CD8-positive, alpha-beta memory T cell (primary cell): ENCODE measurements around the gene ASH1L. TPM values are rescaled to one million over a fixed set of nuclear protein-coding genes. Genes with fewer than 3 reads are reported as not detected.
"Not testable (repeated sequence)": the region's sequence is repeated elsewhere in the genome, so short reads cannot be mapped to it uniquely, and the experiment has no call there.

ENCODE experiments used
- CTCF ChIA-PET: fragments of 350-600 bp; sonication (Branson Sonifier 250); formaldehyde crosslinking; loops from one replicate; lab custom pipeline; 2021; ENCODE audit warnings: antibody characterized with exemption; lab: Charles Lee
- POLR2A ChIA-PET: fragments of 350-600 bp; sonication (Branson Sonifier 250); formaldehyde crosslinking; loops from one replicate; lab custom pipeline; 2021; ENCODE audit warnings: antibody characterized with exemption; lab: Charles Lee
- DNase-seq, 5 donors: peaks; one replicate each; pipeline versions ENCODE4 v3.0.0 to v3.0.0-alpha.2; 2020 to 2022; ENCODE audit warnings: mixed read lengths in 1 of 5
- H3K27ac ChIP-seq: one replicate; pipeline ENCODE4 v1.7.0; 2013; ENCODE audit warnings: low read depth, mild to moderate bottlenecking, low read length, moderate library complexity
- H3K27me3 ChIP-seq: 2 replicates; pipeline ENCODE4 v1.7.0; 2013; ENCODE audit warnings: low read length, mild to moderate bottlenecking; ENCODE audit not compliant: insufficient read depth, poor library complexity, severe bottlenecking
- H3K36me3 ChIP-seq: 2 replicates; pipeline ENCODE4 v1.7.0; 2013; ENCODE audit warnings: mild to moderate bottlenecking, low read length, moderate library complexity; ENCODE audit not compliant: insufficient read depth
- H3K4me1 ChIP-seq: 2 replicates; pipeline ENCODE4 v1.7.0; 2013; ENCODE audit warnings: mild to moderate bottlenecking, low read length, moderate library complexity; ENCODE audit not compliant: insufficient read depth
- H3K4me3 ChIP-seq: 2 replicates; pipeline ENCODE4 v1.7.0; 2013; ENCODE audit warnings: mild to moderate bottlenecking, low read length
- H3K9me3 ChIP-seq: 2 replicates; pipeline ENCODE4 v1.7.0; 2013; ENCODE audit warnings: mild to moderate bottlenecking, low read length
- H3K27ac Mint-ChIP-seq, 8 donors: one replicate each; pipeline ENCODE4 v1.8.0; 2020 to 2021; ENCODE audit warnings: mixed read lengths in 8 of 8, mild to moderate bottlenecking in 6 of 8, inconsistent platforms in 3 of 8, moderate library complexity in 3 of 8
- H3K27me3 Mint-ChIP-seq, 2 donors: one replicate each; pipeline ENCODE4 v1.8.0; 2020 to 2021; ENCODE audit warnings: mixed read lengths in 2 of 2, mild to moderate bottlenecking in 1 of 2, moderate library complexity in 1 of 2
- H3K36me3 Mint-ChIP-seq, 3 donors: one replicate each; pipeline ENCODE4 v1.8.0; 2020 to 2021; ENCODE audit warnings: mixed read lengths in 3 of 3, inconsistent platforms in 1 of 3, mild to moderate bottlenecking in 1 of 3
- H3K4me1 Mint-ChIP-seq, 3 donors: one replicate each; pipeline ENCODE4 v1.8.0; 2020 to 2021; ENCODE audit warnings: mixed read lengths in 3 of 3, inconsistent platforms in 1 of 3, mild to moderate bottlenecking in 1 of 3
- H3K4me3 Mint-ChIP-seq, 7 donors: one replicate each; pipeline ENCODE4 v1.8.0; 2020 to 2021; ENCODE audit warnings: mixed read lengths in 7 of 7, mild to moderate bottlenecking in 6 of 7, moderate library complexity in 4 of 7, inconsistent platforms in 2 of 7
- H3K9me3 Mint-ChIP-seq, 5 donors: one replicate each; pipeline ENCODE4 v1.8.0; 2020 to 2022; ENCODE audit warnings: mixed read lengths in 5 of 5, mild to moderate bottlenecking in 3 of 5, moderate library complexity in 2 of 5, inconsistent platforms in 1 of 5
- polyA plus RNA-seq: library from polyadenylated mRNA; unstranded; fragments of 300-500 nt; fragmentation: Illumina TruSeq; gene quantifications from one replicate; pipeline ENCODE4 v1.2.3, GENCODE V29; 2021
- total RNA-seq, 2 experiments: library from RNA; stranded (reverse); gene quantifications; one replicate each; pipeline ENCODE4 v1.2.3, GENCODE V29; 2021

ASH1L gene
- total and polyA plus RNA-seq, 3 experiments from 2014 or later = 25.7 to 30.5 (median 29.7) TPM

GRCh38 chr1:155379180-155379579, 183.4 kb downstream of the ASH1L start:
- ChIA-PET CTCF (no interaction called here), POLR2A (no interaction called here)
- H3K4me1 Mint-ChIP-seq = peaks cover 0 to 4% (median 0%) of the 10 kb centered on the region in 3 donors
- DNase-seq = no peak
- Histone ChIP-seq H3K4me1 (no peaks in the 10 kb centered on the region), H3K27ac (no peak overlapping the region), H3K27me3 (no peaks in the 10 kb centered on the region), H3K4me3 (no peak overlapping the region), H3K9me3 (no peaks in the 10 kb centered on the region), H3K36me3 (peaks cover 21% of the 10 kb centered on the region)
- H3K27me3 Mint-ChIP-seq = no peaks in the 10 kb centered on the region
- no peaks in the 10 kb centered on the region for H3K9me3 Mint-ChIP-seq
- H3K4me3 Mint-ChIP-seq = no peak overlapping the region
- peaks cover 3 to 70% (median 17%) of the 10 kb centered on the region in 3 donors for H3K36me3 Mint-ChIP-seq
- peak overlapping the region in 2 of 8 donors; percentile 1 to 82 for H3K27ac Mint-ChIP-seq

DNA sequence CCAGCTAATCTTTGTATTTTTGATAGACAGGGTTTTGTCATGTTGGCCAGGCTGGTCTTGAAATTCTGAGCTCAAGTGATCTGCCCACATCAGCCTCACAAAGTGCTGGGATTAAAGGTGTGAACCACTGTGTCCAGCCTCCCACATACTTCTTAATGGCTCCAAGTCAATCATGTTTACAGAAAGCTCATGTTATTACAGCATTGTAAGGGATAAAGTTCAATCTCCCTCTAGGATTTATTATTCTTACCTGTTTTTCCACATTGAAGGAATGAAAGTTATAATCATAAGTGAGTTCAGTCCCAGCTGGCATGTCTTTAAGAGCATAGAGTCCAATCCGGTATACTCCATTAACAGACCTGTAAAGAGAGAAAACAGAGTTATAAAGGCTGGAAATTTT, 202.6 kb downstream of the ASH1L start:
- Histone ChIP-seq H3K27ac (no peak overlapping the region), H3K4me3 (no peak overlapping the region), H3K27me3 (no peaks in the 10 kb centered on the region), H3K9me3 (no peaks in the 10 kb centered on the region), H3K36me3 (peaks cover 23% of the 10 kb centered on the region), H3K4me1 (no peaks in the 10 kb centered on the region)
- H3K27me3 Mint-ChIP-seq = no peaks in the 10 kb centered on the region
- no peaks in the 10 kb centered on the region for H3K4me1 Mint-ChIP-seq
- no peaks in the 10 kb centered on the region for H3K9me3 Mint-ChIP-seq
- POLR2A ChIA-PET = no interaction called here
- H3K27ac Mint-ChIP-seq = no peak overlapping the region
- peaks cover 0 to 57% (median 16%) of the 10 kb centered on the region in 3 donors for H3K36me3 Mint-ChIP-seq
- CTCF ChIA-PET = no interaction called here
- H3K4me3 Mint-ChIP-seq = no peak overlapping the region
- DNase-seq = no peak

- peak overlapping the region in 4 of 8 donors; percentile 18 to 51 (median 46) for H3K27ac Mint-ChIP-seq
Observed at GRCh38 chr1:155352631-155353030, 210.0 kb downstream of the ASH1L start.

DNA sequence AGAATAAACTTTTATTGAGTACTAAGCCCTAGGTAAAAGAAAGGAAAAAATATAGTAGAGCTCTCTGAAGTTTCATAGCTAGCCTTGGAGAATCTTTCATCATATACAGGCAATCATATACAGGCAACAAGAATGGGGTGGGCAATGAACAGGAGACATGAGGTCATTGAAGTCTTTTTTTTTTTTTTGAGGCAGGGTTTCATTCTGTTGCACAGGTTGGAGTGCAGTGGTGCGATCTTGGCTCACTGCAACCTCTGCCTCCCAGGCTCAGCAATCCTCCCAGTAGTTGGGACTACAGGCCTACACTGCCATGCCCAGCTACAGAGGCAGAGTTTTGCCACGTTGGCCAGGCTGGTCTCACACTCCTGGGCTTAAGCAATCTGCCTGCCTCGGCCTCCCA, 219.8 kb downstream of the ASH1L start:
- Mint-ChIP-seq H3K36me3 (peaks cover 2 to 89% (median 40%) of the 10 kb centered on the region in 3 donors), H3K27ac (peak overlapping the region in 1 of 8 donors; percentile 10), H3K4me3 (no peak overlapping the region), H3K9me3 (no peaks in the 10 kb centered on the region), H3K4me1 (no peaks in the 10 kb centered on the region), H3K27me3 (peaks cover 0 to 1% of the 10 kb centered on the region in 2 donors)
- no peaks in the 10 kb centered on the region for H3K27me3 ChIP-seq
- no peak overlapping the region for H3K27ac ChIP-seq
- CTCF ChIA-PET = interaction anchor here (1.1 kb wide), 1 partner anchor 92 kb away, joined by 4 read pairs; no protein-coding TSS in a partner anchor
- peaks cover 69% of the 10 kb centered on the region for H3K36me3 ChIP-seq
- POLR2A ChIA-PET = no interaction called here
- DNase-seq = no peak
- H3K4me3 ChIP-seq = no peak overlapping the region
- H3K9me3 ChIP-seq = no peaks in the 10 kb centered on the region
- H3K4me1 ChIP-seq = no peaks in the 10 kb centered on the region

More at GRCh38 chr1:155352631-155353030, 210.0 kb downstream of the ASH1L start:
- H3K36me3 Mint-ChIP-seq = peaks cover 0 to 75% (median 32%) of the 10 kb centered on the region in 3 donors
- no peaks in the 10 kb centered on the region for H3K4me1 Mint-ChIP-seq
- H3K9me3 Mint-ChIP-seq = no peaks in the 10 kb centered on the region
- Histone ChIP-seq H3K27me3 (no peaks in the 10 kb centered on the region), H3K27ac (no peak overlapping the region), H3K4me3 (no peak overlapping the region), H3K4me1 (no peaks in the 10 kb centered on the region), H3K36me3 (peaks cover 54% of the 10 kb centered on the region), H3K9me3 (no peaks in the 10 kb centered on the region)
- H3K4me3 Mint-ChIP-seq = no peak overlapping the region
- no peaks in the 10 kb centered on the region for H3K27me3 Mint-ChIP-seq
- ChIA-PET POLR2A (no interaction called here), CTCF (no interaction called here)
- no peak for DNase-seq

GRCh38 chr1:155339515-155340097, 223.0 kb downstream of the ASH1L start:
- CTCF ChIA-PET = interaction anchor here (1.9 kb wide), 1 partner anchor 89 kb away, joined by 8 read pairs; no protein-coding TSS in a partner anchor
- no peaks in the 10 kb centered on the region for H3K4me1 ChIP-seq
- no peak overlapping the region for H3K27ac ChIP-seq
- H3K9me3 Mint-ChIP-seq = no peaks in the 10 kb centered on the region
- no peaks in the 10 kb centered on the region for H3K4me1 Mint-ChIP-seq
- H3K4me3 Mint-ChIP-seq = no peak overlapping the region
- H3K36me3 ChIP-seq = peaks cover 55% of the 10 kb centered on the region
- H3K9me3 ChIP-seq = no peaks in the 10 kb centered on the region
- peak overlapping the region in 2 of 8 donors; percentile 11 to 48 for H3K27ac Mint-ChIP-seq
- POLR2A ChIA-PET = interaction anchor here (0.6 kb wide), 1 partner anchor 33 kb away, joined by 5 read pairs; no protein-coding TSS in a partner anchor
- H3K36me3 Mint-ChIP-seq = peaks cover 5 to 88% (median 34%) of the 10 kb centered on the region in 3 donors
- DNase-seq = no peak
- no peak overlapping the region for H3K4me3 ChIP-seq
- H3K27me3 Mint-ChIP-seq = peaks cover 0 to 1% of the 10 kb centered on the region in 2 donors
- H3K27me3 ChIP-seq = no peaks in the 10 kb centered on the region

DNA sequence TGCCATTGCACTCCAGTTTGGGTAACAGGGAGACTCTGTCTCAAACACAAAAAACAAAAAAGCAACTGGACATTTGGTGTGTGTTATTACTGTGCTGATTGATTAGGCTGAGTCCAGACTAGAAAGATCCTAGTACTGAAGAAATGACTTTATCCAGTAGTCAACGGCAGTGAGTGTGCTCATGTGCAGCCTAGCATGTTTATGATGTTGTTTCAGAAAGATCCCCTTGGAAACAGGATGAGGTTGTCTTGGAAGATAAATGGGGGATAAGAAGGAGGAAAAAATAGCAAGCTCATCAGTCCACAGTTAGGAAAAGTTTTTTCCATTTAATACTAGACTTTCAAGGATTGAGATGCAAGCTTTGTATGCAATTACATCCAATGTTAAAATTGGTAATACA, 227.6 kb downstream of the ASH1L start:
- peaks cover 0 to 2% (median 0%) of the 10 kb centered on the region in 5 donors for H3K9me3 Mint-ChIP-seq
- peaks cover 0 to 1% of the 10 kb centered on the region in 2 donors for H3K27me3 Mint-ChIP-seq
- Histone ChIP-seq H3K27ac (no peak overlapping the region), H3K9me3 (no peaks in the 10 kb centered on the region), H3K4me3 (no peak overlapping the region), H3K27me3 (no peaks in the 10 kb centered on the region), H3K36me3 (peaks cover 31% of the 10 kb centered on the region), H3K4me1 (no peaks in the 10 kb centered on the region)
- POLR2A ChIA-PET = no interaction called here
- no peak overlapping the region for H3K4me3 Mint-ChIP-seq
- no peak for DNase-seq
- H3K36me3 Mint-ChIP-seq = peaks cover 5 to 68% (median 25%) of the 10 kb centered on the region in 3 donors
- no peaks in the 10 kb centered on the region for H3K4me1 Mint-ChIP-seq
- CTCF ChIA-PET = interaction anchor here (1.0 to 1.8 kb wide), 3 partner anchors 11 to 85 kb away, joined by 3 to 7 read pairs (median 3); no protein-coding TSS in a partner anchor
- H3K27ac Mint-ChIP-seq = no peak overlapping the region

- Histone ChIP-seq H3K36me3 (peaks cover 5% of the 10 kb centered on the region), H3K27me3 (no peaks in the 10 kb centered on the region), H3K27ac (no peak overlapping the region), H3K9me3 (no peaks in the 10 kb centered on the region), H3K4me3 (no peak overlapping the region), H3K4me1 (no peaks in the 10 kb centered on the region)
- peaks cover 7 to 11% (median 10%) of the 10 kb centered on the region in 3 donors for H3K4me1 Mint-ChIP-seq
- ChIA-PET POLR2A (no interaction called here), CTCF (no interaction called here)
- H3K27ac Mint-ChIP-seq = peak overlapping the region in 2 of 8 donors; percentile 2 to 92
- peak overlapping the region in 1 of 7 donors; percentile 16 for H3K4me3 Mint-ChIP-seq
- peaks cover 0 to 2% (median 0%) of the 10 kb centered on the region in 5 donors for H3K9me3 Mint-ChIP-seq
- peaks cover 0 to 2% of the 10 kb centered on the region in 2 donors for H3K27me3 Mint-ChIP-seq
- peaks cover 0 to 32% (median 7%) of the 10 kb centered on the region in 3 donors for H3K36me3 Mint-ChIP-seq
- no peak for DNase-seq
Observed at GRCh38 chr1:155329980-155330598, 232.5 kb downstream of the ASH1L start.

DNA sequence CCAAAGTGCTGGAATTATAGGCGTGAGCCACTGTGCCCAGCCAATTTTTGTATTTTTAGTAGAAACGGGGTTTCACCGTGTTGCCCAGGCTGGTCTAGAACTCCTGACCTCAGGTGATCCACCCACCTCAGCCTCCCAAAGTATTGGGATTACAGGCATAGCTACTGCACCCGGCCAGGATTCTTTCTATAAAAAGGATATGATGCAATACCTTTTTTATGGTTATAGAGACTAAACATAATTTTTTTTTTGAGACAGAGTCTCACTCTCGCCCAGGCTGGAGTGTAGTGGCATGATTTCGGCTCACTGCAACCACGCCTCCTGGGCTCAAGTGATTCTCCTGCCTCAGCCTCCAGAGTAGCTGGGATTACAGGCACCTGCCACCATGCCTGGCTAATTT, 233.7 kb downstream of the ASH1L start:
- H3K27ac ChIP-seq, H3K9me3 Mint-ChIP-seq, H3K4me3 Mint-ChIP-seq, H3K36me3 ChIP-seq, H3K4me1 ChIP-seq, H3K9me3 ChIP-seq, H3K27me3 Mint-ChIP-seq, POLR2A ChIA-PET, H3K4me3 ChIP-seq, H3K27me3 ChIP-seq, DNase-seq, H3K27ac Mint-ChIP-seq: not testable (repeated sequence)
- Mint-ChIP-seq H3K4me1 (peaks cover 7 to 15% (median 10%) of the 10 kb centered on the region in 3 donors), H3K36me3 (peaks cover 0 to 27% (median 7%) of the 10 kb centered on the region in 3 donors)
- CTCF ChIA-PET = interaction anchor here (3.4 kb wide), 1 partner anchor 78 kb away, joined by 15 read pairs; no protein-coding TSS in a partner anchor
